Fibroblast of peridontal ligament (primary cell): Measurements from ENCODE around the gene SLC10A7.

Source experiments
- DNase-seq: peaks from one replicate; pipeline ENCODE4 v3.0.0-alpha.2; 2010; ENCODE audit errors: extremely low read depth

SLC10A7 gene

DNA sequence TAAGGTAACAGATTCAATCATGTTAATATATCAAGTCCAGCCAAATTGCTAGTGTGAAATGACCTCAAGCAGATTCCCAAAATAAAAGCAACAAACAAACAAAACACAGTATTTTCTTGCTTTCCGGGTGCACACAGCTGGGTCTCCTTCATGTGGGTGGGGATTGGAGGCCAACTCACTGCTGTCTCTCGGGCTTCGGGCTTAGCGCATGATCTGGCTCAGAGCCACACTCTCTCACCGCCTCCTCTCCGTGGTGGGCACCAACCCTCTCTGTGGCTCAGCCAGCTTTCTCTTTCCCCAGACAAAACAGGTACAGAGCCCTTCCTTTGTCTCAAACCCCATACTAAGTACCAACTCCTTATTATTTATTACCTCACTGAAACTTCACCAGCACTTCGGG is 310.3 kb downstream of the SLC10A7 start:
- DNase-seq: no peak

DNA sequence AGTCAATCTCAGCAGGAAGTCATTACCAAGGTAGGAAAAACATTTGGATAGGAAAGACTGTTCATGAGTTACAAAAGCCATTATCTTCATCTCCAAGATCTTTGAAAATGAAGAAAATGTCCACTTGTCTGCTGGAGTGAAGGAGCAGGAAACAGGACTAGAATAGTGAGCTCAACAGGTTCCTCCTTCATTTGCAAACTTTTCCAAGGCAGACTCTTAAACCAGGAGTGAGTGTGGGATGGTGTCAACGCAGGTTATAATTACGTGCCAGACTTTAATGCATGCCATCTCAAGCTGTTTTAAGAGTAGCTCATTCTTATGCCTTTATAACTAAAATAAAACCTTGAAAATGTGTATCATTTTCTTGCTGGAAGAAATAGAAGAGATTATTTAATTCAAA is 310.9 kb downstream of the SLC10A7 start:
- no peak for DNase-seq

DNA sequence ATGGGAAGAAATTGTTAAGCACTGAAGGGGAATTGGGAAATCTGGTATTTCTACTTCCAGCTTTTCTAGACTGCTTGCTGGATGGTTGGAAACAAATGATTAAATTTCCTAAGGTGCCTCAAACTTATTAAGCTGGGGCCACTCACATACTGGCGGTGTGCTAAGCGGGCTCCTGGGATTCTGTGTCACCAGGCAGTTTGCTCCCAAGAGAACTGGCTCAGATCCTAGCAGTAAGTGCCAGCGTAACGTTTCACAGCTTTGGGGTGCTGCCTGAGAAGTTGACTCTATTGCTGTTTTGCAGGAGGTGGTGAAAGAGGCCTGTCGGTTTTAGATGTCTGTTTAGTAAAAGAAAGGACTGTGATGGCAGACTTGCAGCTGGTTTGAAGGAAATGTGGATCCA is 314.3 kb downstream of the SLC10A7 start:
- DNase-seq: no peak
